Bronchial epithelial cell (primary cell): Measurements from ENCODE around the gene EPHB3. TPM values are rescaled to one million over a fixed set of nuclear protein-coding genes. Genes with fewer than 3 reads are reported as not detected.
"Not testable (repeated sequence)": the region's sequence is repeated elsewhere in the genome, so short reads cannot be mapped to it uniquely, and the experiment has no call there.

Experiments
- DNase-seq: peaks from one replicate; pipeline ENCODE4 v3.0.0-alpha.2; 2010; ENCODE audit warnings: low read depth
- FAIRE-seq: peaks from 2 replicates; lab custom pipeline; 2011; peaks lifted over from hg19 to GRCh38; lab: Jason Lieb, UNC
- H3K27me3 ChIP-seq: 2 replicates; pipeline ENCODE4 v1.5.1; 2011; ENCODE audit warnings: low read length; ENCODE audit not compliant: control insufficient read depth, insufficient read depth
- H3K36me3 ChIP-seq: 2 replicates; pipeline ENCODE4 v1.5.1; 2011; ENCODE audit warnings: low read length; ENCODE audit not compliant: control insufficient read depth, insufficient read depth
- H3K4me3 ChIP-seq: 2 replicates; pipeline ENCODE4 v1.5.1; 2011; ENCODE audit warnings: mild to moderate bottlenecking, low read depth, low read length, control low read depth
- total RNA-seq: library from RNA; depleted of rRNA; stranded (reverse); fragments of >200 nt; gene quantifications from 2 replicates; pipeline ENCODE4 v1.2.1, GENCODE V29; 2014
- TF ChIP-seq, protein P1 (sequence below): IDR thresholded peaks from 2 replicates; pipeline ENCODE4 v1.5.1; 2011; ENCODE audit warnings: mild to moderate bottlenecking, moderate library complexity, low read length, control low read depth, inconsistent platforms; ENCODE audit not compliant: insufficient read depth, severe bottlenecking

The EPHB3 gene
- total RNA-seq, 1 donor from 2014 or later, result 9.2 TPM

DNA sequence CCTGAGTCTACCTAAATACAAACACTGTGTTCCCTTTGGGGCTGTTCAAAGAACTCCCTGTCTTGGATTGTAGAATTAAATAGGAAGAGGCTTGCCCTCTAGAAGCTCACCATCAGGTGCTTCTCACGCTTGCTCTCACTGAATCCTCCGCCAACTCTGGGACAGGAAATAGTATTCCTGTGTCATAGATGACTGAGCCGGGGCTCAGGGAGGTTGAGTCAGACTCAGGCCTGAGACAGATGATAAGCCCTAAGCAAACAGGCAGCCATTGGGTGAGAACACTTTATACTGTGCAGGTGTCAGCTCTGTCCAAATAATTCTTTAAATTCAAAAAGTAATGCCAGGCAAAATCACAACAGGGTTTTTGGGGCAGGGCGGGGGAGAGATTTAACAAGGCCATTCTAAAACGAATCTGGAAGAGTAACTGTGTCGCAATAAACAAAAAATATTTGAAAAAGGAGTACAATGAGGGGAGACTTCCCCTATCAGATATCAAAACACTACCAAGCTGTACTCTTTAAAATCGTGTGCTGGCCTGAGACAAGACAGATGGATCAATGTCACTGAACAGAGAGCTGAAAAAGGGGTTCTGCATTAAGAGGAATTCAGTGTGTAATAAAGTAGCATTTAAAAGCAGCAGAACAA is 59.0 kb downstream of the EPHB3 start:
- FAIRE-seq (no peak), DNase-seq (peak; percentile 85)
- TF ChIP-seq, protein P1, sequence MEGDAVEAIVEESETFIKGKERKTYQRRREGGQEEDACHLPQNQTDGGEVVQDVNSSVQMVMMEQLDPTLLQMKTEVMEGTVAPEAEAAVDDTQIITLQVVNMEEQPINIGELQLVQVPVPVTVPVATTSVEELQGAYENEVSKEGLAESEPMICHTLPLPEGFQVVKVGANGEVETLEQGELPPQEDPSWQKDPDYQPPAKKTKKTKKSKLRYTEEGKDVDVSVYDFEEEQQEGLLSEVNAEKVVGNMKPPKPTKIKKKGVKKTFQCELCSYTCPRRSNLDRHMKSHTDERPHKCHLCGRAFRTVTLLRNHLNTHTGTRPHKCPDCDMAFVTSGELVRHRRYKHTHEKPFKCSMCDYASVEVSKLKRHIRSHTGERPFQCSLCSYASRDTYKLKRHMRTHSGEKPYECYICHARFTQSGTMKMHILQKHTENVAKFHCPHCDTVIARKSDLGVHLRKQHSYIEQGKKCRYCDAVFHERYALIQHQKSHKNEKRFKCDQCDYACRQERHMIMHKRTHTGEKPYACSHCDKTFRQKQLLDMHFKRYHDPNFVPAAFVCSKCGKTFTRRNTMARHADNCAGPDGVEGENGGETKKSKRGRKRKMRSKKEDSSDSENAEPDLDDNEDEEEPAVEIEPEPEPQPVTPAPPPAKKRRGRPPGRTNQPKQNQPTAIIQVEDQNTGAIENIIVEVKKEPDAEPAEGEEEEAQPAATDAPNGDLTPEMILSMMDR, result no peak
- H3K27me3 ChIP-seq, result no peaks in the 10 kb centered on the region
- H3K4me3 ChIP-seq, result no peak overlapping the region
- H3K36me3 ChIP-seq, result no peaks in the 10 kb centered on the region

GRCh38 chr3:184622156-184622555 is 60.6 kb downstream of the EPHB3 start:
- not testable (repeated sequence) for DNase-seq, H3K36me3 ChIP-seq, H3K27me3 ChIP-seq, H3K4me3 ChIP-seq, FAIRE-seq

DNA sequence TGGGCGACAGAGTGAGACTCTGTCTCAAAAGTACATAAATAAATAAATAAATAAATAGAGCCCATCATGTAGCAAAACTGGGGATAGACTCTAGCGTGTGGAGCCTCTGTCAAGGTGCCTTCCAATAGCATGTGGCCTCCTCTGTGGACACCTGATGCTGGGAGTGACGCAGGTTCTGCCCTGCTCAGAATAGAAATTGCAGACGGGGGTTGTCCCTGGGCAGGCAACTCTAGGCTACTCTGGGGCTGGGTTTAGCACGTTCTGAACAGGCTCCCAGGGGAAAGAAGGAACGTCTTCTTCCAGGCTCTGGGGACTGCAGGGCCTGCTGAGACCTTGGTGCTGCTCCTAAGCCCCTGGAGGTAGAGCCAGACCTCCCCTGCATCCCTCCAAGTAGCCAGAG is 65.3 kb downstream of the EPHB3 start:
- H3K27me3 ChIP-seq, result no peaks in the 10 kb centered on the region
- DNase-seq (no peak), FAIRE-seq (no peak)
- no peaks in the 10 kb centered on the region for H3K36me3 ChIP-seq
- TF ChIP-seq, protein P1, result no peak
- H3K4me3 ChIP-seq, result no peak overlapping the region

- H3K4me3 ChIP-seq, result no peak overlapping the region
- TF ChIP-seq, protein P1, result no peak
- FAIRE-seq, result no peak
- H3K27me3 ChIP-seq, result no peaks in the 10 kb centered on the region
- no peaks in the 10 kb centered on the region for H3K36me3 ChIP-seq
- DNase-seq, result no peak
Observed at GRCh38 chr3:184629555-184630160, 68.1 kb downstream of the EPHB3 start.

DNA sequence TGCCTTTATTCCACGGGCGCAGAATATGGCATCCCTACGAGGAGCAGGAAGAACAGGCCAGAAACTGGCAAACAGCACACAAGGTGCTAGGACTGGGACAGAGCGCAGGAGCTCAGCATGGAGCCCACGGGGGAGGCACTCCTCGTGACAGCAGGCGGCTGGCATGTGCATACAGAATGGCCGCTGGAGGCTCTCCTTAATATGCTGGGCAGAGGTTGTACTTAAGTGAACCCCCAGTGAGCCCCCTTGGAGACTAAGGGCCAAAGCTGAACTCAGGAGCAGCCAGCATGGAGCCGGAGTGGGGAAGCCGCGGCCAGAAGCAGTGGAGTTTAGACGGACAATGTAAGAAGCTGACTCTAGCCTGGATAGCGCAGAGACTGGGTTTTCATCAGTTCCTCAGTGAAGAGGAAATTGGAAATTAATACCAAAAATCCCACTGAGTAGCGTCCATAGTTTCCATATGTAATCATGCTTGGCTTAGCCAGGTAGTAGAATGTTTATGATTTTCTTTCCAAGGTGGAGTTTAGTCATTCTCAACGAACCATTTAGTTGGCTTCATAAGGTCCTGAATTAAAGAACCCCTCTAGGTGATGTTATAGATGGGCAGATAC is 69.4 kb downstream of the EPHB3 start:
- DNase-seq, result no peak
- Histone ChIP-seq H3K4me3 (no peak overlapping the region), H3K27me3 (no peaks in the 10 kb centered on the region), H3K36me3 (no peaks in the 10 kb centered on the region)
- TF ChIP-seq, protein P1, result no peak
- FAIRE-seq, result no peak

DNA sequence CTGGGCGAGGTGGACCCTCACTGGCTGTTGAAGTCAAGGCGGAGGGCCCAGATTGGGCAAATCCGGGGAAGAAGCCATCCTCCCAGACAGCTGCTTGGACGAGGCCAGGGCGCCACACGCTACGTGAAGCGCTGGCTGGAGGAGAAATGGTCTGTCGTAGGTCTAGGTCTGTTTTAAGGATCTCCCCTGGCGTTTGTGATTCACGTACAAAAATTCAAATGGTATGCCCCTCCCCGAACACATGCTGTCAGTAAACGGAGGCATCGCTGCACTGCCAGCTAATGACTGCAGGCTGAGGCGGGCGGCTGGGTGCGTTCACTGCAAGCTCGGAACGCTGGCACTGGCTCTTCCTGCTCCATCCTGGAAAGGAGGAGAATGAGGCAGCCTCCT is 69.9 kb downstream of the EPHB3 start:
- no peaks in the 10 kb centered on the region for H3K36me3 ChIP-seq
- TF ChIP-seq, protein P1, result no peak
- FAIRE-seq (peak; percentile 43), DNase-seq (no peak)
- no peaks in the 10 kb centered on the region for H3K27me3 ChIP-seq
- no peak overlapping the region for H3K4me3 ChIP-seq

Other genes with a start within 250 kb of the EPHB3 start
- 244 and 339 TPM in 2 replicates for gene EIF4G1, start 247.2 kb upstream of the EPHB3 start, total RNA-seq
- 18.2 and 25.5 TPM in 2 replicates for gene FAM131A, start 224.2 kb upstream of the EPHB3 start, total RNA-seq
- 2.0 and 2.1 TPM in 2 replicates for gene CLCN2, start 200.2 kb upstream of the EPHB3 start, total RNA-seq
- 48.4 and 112 TPM in 2 replicates for gene POLR2H, start 200.1 kb upstream of the EPHB3 start, total RNA-seq
- not detected in 2 replicates for gene THPO, start 183.6 kb upstream of the EPHB3 start, total RNA-seq
- gene CHRD, start 181.7 kb upstream of the EPHB3 start, total RNA-seq, result not detected in 2 replicates
- 14.2 and 15.1 TPM in 2 replicates for gene MAGEF1, start 150.3 kb downstream of the EPHB3 start, total RNA-seq